DOHH2 (cell line): ENCODE results near the gene ADGRG2.

ENCODE experiments used
- CTCF ChIP-seq: fragments of 200-600 bp; sonication (generic); IDR thresholded peaks from one replicate; pipeline ENCODE4 v1.5.1; 2014; ENCODE audit warnings: antibody characterized with exemption, mild to moderate bottlenecking, low read depth, low read length; ENCODE audit not compliant: poor library complexity, severe bottlenecking
- EZH2phosphoT487 ChIP-seq: fragments of 200-600 bp; sonication (generic); IDR thresholded peaks from 2 replicates; pipeline ENCODE4 v1.6.1; 2017; ENCODE audit warnings: borderline replicate concordance, mild to moderate bottlenecking, antibody characterized with exemption, low read length, moderate library complexity, mixed read lengths

- TF ChIP-seq CTCF: no peak
- TF ChIP-seq EZH2phosphoT487: no peak
Observed at GRCh38 chrX:19007011-19007410, 115.3 kb downstream of the ADGRG2 start.
